ENCODE measurements around the gene KANSL2. TPM values are rescaled to one million over a fixed set of nuclear protein-coding genes. Genes with fewer than 3 reads are reported as not detected.

Gene KANSL2
- polyA plus RNA-seq, 1 experiment, result 41.4 TPM

GRCh38 chr12:48690436-48690835 is 8.4 kb upstream of the KANSL2 start:
- ChIA-PET CTCF (no interaction called here), POLR2A (no interaction called here)
- Histone ChIP-seq H3K4me3 (ENCODE audit: low read depth, low read length) (no peak overlapping the region), H3K36me3 (ENCODE audit: control insufficient read depth, insufficient read depth, low read length) (peaks cover 14% of the 10 kb centered on the region), H3K27me3 (ENCODE audit: control insufficient read depth, insufficient read depth, low read length) (no peaks in the 10 kb centered on the region)
- TF ChIP-seq CTCF (IDR thresholded peaks at IDR 0.05; ENCODE audit: insufficient read depth, low read depth, low read length), result no peak
- no peak for DNase-seq (ENCODE audit: low read depth)

GRCh38 chr12:48688836-48689235 is 6.8 kb upstream of the KANSL2 start:
- Histone ChIP-seq H3K27me3 (ENCODE audit: control insufficient read depth, insufficient read depth, low read length) (no peaks in the 10 kb centered on the region), H3K4me3 (ENCODE audit: low read depth, low read length) (no peak overlapping the region), H3K36me3 (ENCODE audit: control insufficient read depth, insufficient read depth, low read length) (peaks cover 6% of the 10 kb centered on the region)
- POLR2A ChIA-PET, result no interaction called here
- TF ChIP-seq CTCF (IDR thresholded peaks at IDR 0.05; ENCODE audit: insufficient read depth, low read depth, low read length), result no peak
- DNase-seq (ENCODE audit: low read depth), result no peak
- CTCF ChIA-PET, result no interaction called here

GRCh38 chr12:48687592-48687991 is 5.6 kb upstream of the KANSL2 start:
- H3K36me3 ChIP-seq (ENCODE audit: control insufficient read depth, insufficient read depth, low read length), result no peaks in the 10 kb centered on the region
- TF ChIP-seq CTCF (IDR thresholded peaks at IDR 0.05; ENCODE audit: insufficient read depth, low read depth, low read length), result no peak
- H3K4me3 ChIP-seq (ENCODE audit: low read depth, low read length), result no peak overlapping the region
- CTCF ChIA-PET, result no interaction called here
- DNase-seq (ENCODE audit: low read depth), result no peak
- POLR2A ChIA-PET, result no interaction called here
- H3K27me3 ChIP-seq (ENCODE audit: control insufficient read depth, insufficient read depth, low read length), result no peaks in the 10 kb centered on the region

GRCh38 chr12:48686615-48687334 is 4.7 kb upstream of the KANSL2 start:
- H3K36me3 ChIP-seq (ENCODE audit: control insufficient read depth, insufficient read depth, low read length), result no peaks in the 10 kb centered on the region
- TF ChIP-seq CTCF (IDR thresholded peaks at IDR 0.05; ENCODE audit: insufficient read depth, low read depth, low read length), result no peak
- ChIA-PET CTCF (no interaction called here), POLR2A (no interaction called here)
- no peak overlapping the region for H3K4me3 ChIP-seq (ENCODE audit: low read depth, low read length)
- no peaks in the 10 kb centered on the region for H3K27me3 ChIP-seq (ENCODE audit: control insufficient read depth, insufficient read depth, low read length)
- DNase-seq (ENCODE audit: low read depth), result no peak

GRCh38 chr12:48686037-48686595 is 4.1 kb upstream of the KANSL2 start:
- POLR2A ChIA-PET, result no interaction called here
- H3K4me3 ChIP-seq (ENCODE audit: low read depth, low read length), result no peak overlapping the region
- H3K27me3 ChIP-seq (ENCODE audit: control insufficient read depth, insufficient read depth, low read length), result no peaks in the 10 kb centered on the region
- CTCF ChIA-PET, result no interaction called here
- no peak for DNase-seq (ENCODE audit: low read depth)
- no peak for TF ChIP-seq CTCF (IDR thresholded peaks at IDR 0.05; ENCODE audit: insufficient read depth, low read depth, low read length)
- H3K36me3 ChIP-seq (ENCODE audit: control insufficient read depth, insufficient read depth, low read length), result no peaks in the 10 kb centered on the region

Data from BJ (cell line).